HepG2 (cell line): ENCODE measurements around the gene SYNE2.

Experiments
- ARHGAP35 ChIP-seq: sonication (generic); formaldehyde crosslinking; IDR thresholded peaks from 2 replicates; pipeline ENCODE4 v1.9.0; 2022; ENCODE audit warnings: mild to moderate bottlenecking, inconsistent platforms, moderate library complexity, missing genetic modification reagents, borderline replicate concordance
- ASH2L ChIP-seq: fragments of 300-600, 200-600 bp; sonication (generic); IDR thresholded peaks from 2 replicates; pipeline ENCODE4 v1.7.0; 2017; ENCODE audit warnings: low read depth, mild to moderate bottlenecking, moderate library complexity, mixed read lengths, low read length; ENCODE audit not compliant: insufficient read length
- CREB1 ChIP-seq, 2 experiments: fragments of 450-650 bp in 1 of 2; IDR thresholded peaks; 2 replicates each; pipeline ENCODE4 v1.6.1; 2016 to 2017; ENCODE audit warnings: control low read depth in 1 of 2, mild to moderate bottlenecking in 1 of 2, missing compliant biosample characterization in 1 of 2, missing genetic modification characterization in 1 of 2
- EP300 ChIP-seq, 3 experiments: sonication (generic) in 1 of 3; formaldehyde crosslinking in 1 of 3; IDR thresholded peaks; 2 replicates each; pipeline versions ENCODE4 v1.5.1 to v1.6.1; 2011 to 2020; ENCODE audit warnings: low read depth in 2 of 3, low read length in 2 of 3, borderline replicate concordance in 1 of 3, improper control_type of control experiment in 1 of 3, mild to moderate bottlenecking in 1 of 3, missing genetic modification reagents in 1 of 3, moderate library complexity in 1 of 3
- HMG20B ChIP-seq: conservative IDR thresholded peaks from 2 replicates; pipeline ENCODE4 v1.6.1; 2016; ENCODE audit warnings: missing genetic modification reagents, missing compliant biosample characterization
- HNRNPL ChIP-seq: fragments of 200-400 bp; formaldehyde crosslinking; IDR thresholded peaks from 2 replicates; pipeline ENCODE4 v1.6.1; 2017; ENCODE audit warnings: mild to moderate bottlenecking, low read depth, low read length
- NCOR1 ChIP-seq: fragments of 200-600 bp; sonication (generic); IDR thresholded peaks from 2 replicates; pipeline ENCODE4 v1.7.0; 2017; ENCODE audit warnings: antibody characterized with exemption, low read length, borderline replicate concordance
- ZNF746 ChIP-seq: sonication (generic); formaldehyde crosslinking; IDR thresholded peaks from 2 replicates; pipeline ENCODE4 v1.8.0; 2022; ENCODE audit warnings: mild to moderate bottlenecking, missing genetic modification reagents
- ZNF782 ChIP-seq: sonication (generic); formaldehyde crosslinking; IDR thresholded peaks from 2 replicates; pipeline ENCODE4 v1.4.0; 2020; ENCODE audit warnings: missing genetic modification reagents, mild to moderate bottlenecking, borderline replicate concordance
- TF ChIP-seq, protein P1 (sequence below): sonication (generic); formaldehyde crosslinking; IDR thresholded peaks from 2 replicates; pipeline ENCODE4 v1.5.0; 2020; ENCODE audit warnings: mild to moderate bottlenecking, missing genetic modification reagents, moderate library complexity
- TF ChIP-seq, protein P2 (sequence below): sonication (generic); formaldehyde crosslinking; IDR thresholded peaks from 2 replicates; pipeline ENCODE4 v1.5.0; 2020; ENCODE audit warnings: missing genetic modification reagents

- TF ChIP-seq HNRNPL (no peak), ZNF782 (CRISPR knock-in tag) (no peak), HMG20B (CRISPR knock-in tag) (no peak), ZNF746 (CRISPR knock-in tag) (no peak), ASH2L (no peak), NCOR1 (no peak), CREB1 (IDR thresholded peaks at IDR 0.05) (no peak), CREB1 (CRISPR knock-in tag; IDR thresholded peaks at IDR 0.05) (no peak), ARHGAP35 (no peak), EP300 (IDR thresholded peaks at IDR 0.05; ENCODE audit: low read depth in 2 of 2, low read length in 2 of 2) (no peak), EP300 (CRISPR knock-in tag; IDR thresholded peaks at IDR 0.05; ENCODE audit: borderline replicate concordance) (no peak)
- TF ChIP-seq, protein P1, sequence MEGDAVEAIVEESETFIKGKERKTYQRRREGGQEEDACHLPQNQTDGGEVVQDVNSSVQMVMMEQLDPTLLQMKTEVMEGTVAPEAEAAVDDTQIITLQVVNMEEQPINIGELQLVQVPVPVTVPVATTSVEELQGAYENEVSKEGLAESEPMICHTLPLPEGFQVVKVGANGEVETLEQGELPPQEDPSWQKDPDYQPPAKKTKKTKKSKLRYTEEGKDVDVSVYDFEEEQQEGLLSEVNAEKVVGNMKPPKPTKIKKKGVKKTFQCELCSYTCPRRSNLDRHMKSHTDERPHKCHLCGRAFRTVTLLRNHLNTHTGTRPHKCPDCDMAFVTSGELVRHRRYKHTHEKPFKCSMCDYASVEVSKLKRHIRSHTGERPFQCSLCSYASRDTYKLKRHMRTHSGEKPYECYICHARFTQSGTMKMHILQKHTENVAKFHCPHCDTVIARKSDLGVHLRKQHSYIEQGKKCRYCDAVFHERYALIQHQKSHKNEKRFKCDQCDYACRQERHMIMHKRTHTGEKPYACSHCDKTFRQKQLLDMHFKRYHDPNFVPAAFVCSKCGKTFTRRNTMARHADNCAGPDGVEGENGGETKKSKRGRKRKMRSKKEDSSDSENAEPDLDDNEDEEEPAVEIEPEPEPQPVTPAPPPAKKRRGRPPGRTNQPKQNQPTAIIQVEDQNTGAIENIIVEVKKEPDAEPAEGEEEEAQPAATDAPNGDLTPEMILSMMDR: no peak
- TF ChIP-seq, protein P2, sequence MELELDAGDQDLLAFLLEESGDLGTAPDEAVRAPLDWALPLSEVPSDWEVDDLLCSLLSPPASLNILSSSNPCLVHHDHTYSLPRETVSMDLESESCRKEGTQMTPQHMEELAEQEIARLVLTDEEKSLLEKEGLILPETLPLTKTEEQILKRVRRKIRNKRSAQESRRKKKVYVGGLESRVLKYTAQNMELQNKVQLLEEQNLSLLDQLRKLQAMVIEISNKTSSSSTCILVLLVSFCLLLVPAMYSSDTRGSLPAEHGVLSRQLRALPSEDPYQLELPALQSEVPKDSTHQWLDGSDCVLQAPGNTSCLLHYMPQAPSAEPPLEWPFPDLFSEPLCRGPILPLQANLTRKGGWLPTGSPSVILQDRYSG (CRISPR knock-in tag): no peak
Measured at GRCh38 chr14:63960926-63961567, 108.2 kb downstream of the SYNE2 start.
